Activated CD4-positive, alpha-beta T cell treated with anti-CD3 and anti-CD28 coated beads, Interleukin-2, amount 10 ng/mL, durations not matched to agents 24 days and 14 days (primary cell): Measurements from ENCODE around the gene TEX44. TPM values are rescaled to one million over a fixed set of nuclear protein-coding genes. Genes with fewer than 3 reads are reported as not detected.

Experiments used
- DNase-seq: peaks from one replicate; pipeline ENCODE4 v3.0.0; 2022
- H3K27ac Mint-ChIP-seq: one replicate; pipeline ENCODE4 v1.8.0; 2022; ENCODE audit warnings: mild to moderate bottlenecking, mixed read lengths
- H3K27me3 Mint-ChIP-seq: one replicate; pipeline ENCODE4 v1.8.0; 2022; ENCODE audit warnings: mixed read lengths
- H3K36me3 Mint-ChIP-seq: one replicate; pipeline ENCODE4 v1.8.0; 2022; ENCODE audit warnings: low read depth, mild to moderate bottlenecking, mixed read lengths
- H3K4me1 Mint-ChIP-seq: one replicate; pipeline ENCODE4 v1.8.0; 2021; ENCODE audit warnings: mixed read lengths
- H3K4me3 Mint-ChIP-seq: one replicate; pipeline ENCODE4 v1.8.0; 2022; ENCODE audit warnings: mild to moderate bottlenecking, moderate library complexity, mixed read lengths
- H3K9me3 Mint-ChIP-seq: one replicate; pipeline ENCODE4 v1.8.0; 2021; ENCODE audit warnings: mixed read lengths
- intact Hi-C: fragments of 100-400 bp; cut with micrococcal nuclease; formaldehyde crosslinking; loops from one replicate; pipeline ENCODE4 v1.15.1; 2023
- total RNA-seq: library from RNA; stranded (reverse); gene quantifications from 2 replicates; pipeline ENCODE4 v1.2.3, GENCODE V29; 2022

Gene TEX44
- total RNA-seq, 1 donor from 2014 or later: not detected

DNA sequence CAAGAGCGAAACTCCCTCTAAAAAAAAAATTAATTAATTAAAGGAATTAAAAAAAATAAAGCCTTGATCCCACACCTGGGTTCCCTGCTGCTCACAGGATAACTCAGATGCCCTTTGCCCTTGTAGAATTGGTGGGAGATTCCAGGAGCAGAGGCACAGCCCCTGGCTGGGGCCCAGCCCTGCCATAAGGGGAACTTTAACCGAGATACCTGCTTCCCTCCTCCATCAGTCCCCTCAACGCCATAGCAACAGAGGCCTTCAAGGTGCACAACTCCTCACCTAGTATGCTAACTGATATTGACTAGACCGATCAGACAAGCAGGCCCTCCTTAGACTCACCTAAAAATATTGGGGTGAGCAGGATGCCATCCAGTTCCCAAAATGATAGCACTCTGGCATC, 23.6 kb downstream of the TEX44 start:
- intact Hi-C loops: loop anchor here (10.0 kb wide), 1 partner anchor 1949 kb away; the partner anchor contains the start of gene USP40
- Mint-ChIP-seq H3K4me3 (peak overlapping the region; percentile 37), H3K9me3 (no peaks in the 10 kb centered on the region), H3K36me3 (no peaks in the 10 kb centered on the region), H3K27me3 (no peaks in the 10 kb centered on the region), H3K27ac (peak overlapping the region; percentile 58), H3K4me1 (peaks cover 56% of the 10 kb centered on the region)
- DNase-seq: no peak

DNA sequence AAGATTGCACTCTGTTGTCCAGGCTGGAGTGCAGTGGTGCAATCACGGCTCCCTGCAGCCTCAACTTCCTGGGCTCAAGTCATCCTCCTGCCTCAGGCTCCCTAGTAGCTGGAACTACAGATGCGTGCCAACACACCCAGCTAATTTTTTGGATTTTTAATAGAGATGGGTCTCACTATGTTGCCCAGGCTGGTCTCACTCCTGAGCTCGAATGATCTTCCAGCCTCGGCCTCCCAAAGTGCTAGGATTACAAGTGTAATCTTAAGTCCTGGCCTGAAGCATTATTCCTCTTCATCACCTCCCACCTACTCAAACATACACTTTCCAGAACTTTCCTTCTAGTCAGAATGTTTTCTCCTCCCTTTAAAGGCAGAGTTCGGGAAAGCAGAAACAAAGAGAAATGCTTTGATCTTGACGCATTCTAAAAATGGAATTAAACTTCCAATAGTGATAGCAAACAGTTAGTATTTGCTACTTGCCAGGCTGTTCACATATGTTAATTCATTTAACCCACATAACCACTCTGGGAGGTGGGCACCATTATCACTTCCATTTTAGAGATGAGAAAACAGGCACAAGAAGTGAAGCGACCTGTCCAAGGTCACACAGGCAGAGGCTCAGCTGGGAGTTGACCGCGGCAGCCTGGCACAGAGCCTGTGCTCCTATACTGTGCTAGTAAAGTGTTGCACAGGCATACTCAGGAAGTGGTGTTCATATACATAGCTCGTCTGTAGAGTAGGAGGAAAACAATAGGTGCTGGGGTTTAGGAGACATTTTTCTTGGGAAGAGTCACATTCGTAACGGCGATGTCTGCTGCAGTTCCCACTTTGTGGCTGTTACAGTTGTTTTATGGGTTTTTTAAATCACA, 24.6 kb downstream of the TEX44 start:
- peak; percentile 70 for DNase-seq
- H3K9me3 Mint-ChIP-seq: no peaks in the 10 kb centered on the region
- peaks cover 53% of the 10 kb centered on the region for H3K4me1 Mint-ChIP-seq
- intact Hi-C loops: loop anchor here (10.0 kb wide), 1 partner anchor 1948 kb away; the partner anchor contains the start of gene USP40
- H3K36me3 Mint-ChIP-seq: no peaks in the 10 kb centered on the region
- H3K27me3 Mint-ChIP-seq: no peaks in the 10 kb centered on the region
- H3K27ac Mint-ChIP-seq: peak overlapping the region; percentile 66
- no peak overlapping the region for H3K4me3 Mint-ChIP-seq

DNA sequence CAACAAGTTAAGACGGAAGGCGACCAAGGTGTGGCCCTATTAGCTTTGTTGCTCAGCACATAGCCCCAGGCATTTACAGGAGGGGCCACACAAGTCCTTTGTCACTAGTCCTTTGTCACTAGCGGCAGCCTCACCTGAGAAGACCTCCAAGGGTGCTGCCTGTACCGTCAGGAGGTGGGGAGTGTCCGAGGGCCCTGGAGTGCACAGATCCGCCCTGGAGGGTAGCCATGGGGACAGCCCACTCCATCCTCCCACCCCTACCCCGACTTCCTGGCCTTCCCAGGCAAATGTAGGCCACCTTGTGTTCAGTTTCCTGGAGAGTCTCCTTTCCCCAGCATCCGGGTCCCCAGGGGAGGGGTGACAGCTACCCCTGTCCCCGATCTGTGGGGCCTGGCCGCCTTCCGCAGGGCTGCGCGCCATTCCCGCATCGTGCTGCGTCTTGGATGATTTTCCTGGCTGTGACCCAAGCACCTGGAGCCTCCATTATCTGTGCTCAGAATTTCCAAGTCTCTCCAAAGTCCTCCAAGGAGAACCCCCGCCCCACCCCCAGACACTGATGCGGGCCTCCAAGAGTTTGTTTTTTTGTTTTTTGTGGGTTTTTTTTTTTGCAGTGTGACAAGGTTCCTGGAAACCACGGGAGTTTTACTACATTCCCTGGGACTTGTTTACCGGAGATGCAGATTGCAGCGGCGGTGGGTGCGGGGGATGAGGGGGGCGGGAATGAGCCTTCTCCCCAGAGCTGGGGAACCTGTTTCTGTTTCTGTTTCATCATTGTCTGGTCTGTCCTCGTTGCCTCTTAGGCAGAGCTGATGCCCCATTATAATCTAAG, 28.6 kb downstream of the TEX44 start:
- peak; percentile 71 for DNase-seq
- Mint-ChIP-seq H3K4me3 (peak overlapping the region; percentile 23), H3K9me3 (no peaks in the 10 kb centered on the region), H3K27me3 (no peaks in the 10 kb centered on the region), H3K27ac (peak overlapping the region; percentile 63), H3K4me1 (peaks cover 42% of the 10 kb centered on the region), H3K36me3 (no peaks in the 10 kb centered on the region)
- intact Hi-C loops: no loop called here

DNA sequence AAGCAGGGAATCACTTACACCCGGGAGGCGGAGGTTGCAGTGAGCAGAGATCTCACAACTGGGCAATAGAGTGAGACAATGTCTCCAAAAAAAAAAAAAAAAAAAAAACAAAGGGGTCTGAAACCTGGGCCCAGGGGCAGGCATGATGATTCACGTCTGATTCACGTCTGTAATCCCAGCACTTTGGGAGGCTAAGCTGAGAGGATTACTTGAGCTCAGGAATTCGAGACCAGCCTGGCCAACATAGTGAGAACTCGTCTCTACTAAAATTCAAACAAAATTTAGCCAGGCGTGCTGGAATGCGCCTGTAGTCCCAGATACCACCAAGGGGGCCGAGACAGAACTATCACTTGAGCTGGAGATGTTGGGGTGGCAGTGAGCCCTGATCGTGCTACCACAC, 30.3 kb downstream of the TEX44 start:
- H3K27ac Mint-ChIP-seq: peak overlapping the region; percentile 63
- H3K4me3 Mint-ChIP-seq: no peak overlapping the region
- intact Hi-C loops: no loop called here
- H3K36me3 Mint-ChIP-seq: no peaks in the 10 kb centered on the region
- no peak for DNase-seq
- no peaks in the 10 kb centered on the region for H3K9me3 Mint-ChIP-seq
- no peaks in the 10 kb centered on the region for H3K27me3 Mint-ChIP-seq
- peaks cover 36% of the 10 kb centered on the region for H3K4me1 Mint-ChIP-seq

DNA sequence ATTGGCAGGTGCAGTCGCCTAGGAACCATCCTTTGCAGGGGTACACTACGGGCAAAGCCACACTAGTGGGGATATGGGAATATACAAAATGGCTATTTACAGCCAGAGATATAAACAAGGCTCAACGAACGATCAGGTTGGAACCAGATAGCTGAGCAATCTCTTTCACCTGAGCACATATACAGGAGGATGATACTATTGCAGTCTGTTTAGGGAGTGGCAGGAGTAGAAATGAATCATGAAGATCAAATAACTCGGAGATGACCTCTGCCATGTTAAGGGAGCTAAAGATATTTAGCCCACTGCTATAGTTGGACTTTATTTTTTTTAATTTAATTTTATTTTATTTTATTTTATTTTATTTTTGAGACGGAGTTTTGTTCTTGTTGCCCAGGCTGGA, 33.8 kb downstream of the TEX44 start:
- Mint-ChIP-seq H3K4me1 (peaks cover 25% of the 10 kb centered on the region), H3K9me3 (no peaks in the 10 kb centered on the region), H3K4me3 (no peak overlapping the region), H3K36me3 (no peaks in the 10 kb centered on the region), H3K27ac (no peak overlapping the region), H3K27me3 (no peaks in the 10 kb centered on the region)
- no peak for DNase-seq
- intact Hi-C loops: no loop called here

DNA sequence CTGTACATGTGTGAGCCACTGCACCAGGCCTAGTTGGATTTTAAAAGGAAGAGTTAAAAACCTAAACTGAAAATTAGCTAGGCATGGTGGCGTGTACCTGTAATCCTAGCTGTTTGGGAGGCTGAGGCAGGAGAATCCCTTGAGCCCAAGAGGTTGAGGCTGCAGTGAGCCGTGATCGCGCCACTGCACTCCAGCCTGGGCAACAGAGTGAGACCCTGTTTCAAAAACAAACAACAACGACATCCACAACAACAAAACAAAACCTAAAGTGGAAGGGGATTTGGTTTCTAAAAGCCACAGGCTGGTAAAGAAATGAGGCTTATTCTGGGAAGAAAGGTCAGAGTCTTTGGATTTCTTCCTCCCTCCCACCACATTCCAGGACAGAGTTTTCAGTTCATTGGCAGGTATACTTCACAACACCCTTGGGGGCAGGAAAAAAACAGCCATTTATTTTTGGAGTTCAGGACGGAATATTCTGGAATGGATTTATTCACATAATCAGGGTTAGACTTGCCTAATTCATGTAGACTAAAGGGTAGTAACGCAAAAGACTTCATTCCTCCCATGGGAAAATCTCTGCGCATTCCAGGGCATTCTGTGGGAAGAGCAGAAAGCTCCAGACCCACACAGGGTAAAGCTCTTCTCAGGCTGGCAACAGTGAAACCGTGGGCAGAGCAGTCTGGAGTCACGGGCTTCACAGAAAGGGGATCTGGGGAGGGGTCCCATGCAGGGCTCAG, 34.9 kb downstream of the TEX44 start:
- Mint-ChIP-seq H3K4me3 (peak overlapping the region; percentile 68), H3K4me1 (peaks cover 17% of the 10 kb centered on the region), H3K36me3 (no peaks in the 10 kb centered on the region), H3K27ac (peak overlapping the region; percentile 93), H3K27me3 (no peaks in the 10 kb centered on the region), H3K9me3 (no peaks in the 10 kb centered on the region)
- no peak for DNase-seq
- intact Hi-C loops: no loop called here

DNA sequence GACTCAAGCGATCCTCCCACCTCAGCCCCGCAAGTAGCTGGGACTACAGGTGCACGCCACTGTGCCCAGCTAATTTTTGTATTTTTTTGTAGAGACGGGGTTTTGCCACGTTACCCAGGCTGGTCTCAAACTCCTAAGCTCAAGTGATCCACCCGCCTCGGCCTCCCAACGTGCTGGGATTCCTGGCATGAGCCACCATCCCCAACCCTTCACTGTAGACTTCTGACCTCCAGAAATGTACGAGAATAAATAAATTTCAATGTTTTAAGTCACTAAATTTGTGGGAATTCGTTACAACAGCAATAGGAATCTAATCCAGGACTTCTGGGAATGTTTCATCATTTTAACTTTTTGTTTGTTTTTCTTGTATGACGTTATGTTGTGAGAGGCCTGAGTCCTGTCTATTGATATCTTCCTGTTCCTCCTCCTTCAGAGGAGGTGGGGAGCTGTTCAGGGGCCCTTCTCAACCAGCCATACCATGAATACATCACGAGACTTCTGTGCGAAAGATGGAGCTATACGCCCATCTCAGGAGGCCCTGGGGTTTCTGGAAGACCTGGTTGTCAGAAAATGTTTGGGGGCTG, 40.0 kb downstream of the TEX44 start:
- no peaks in the 10 kb centered on the region for H3K36me3 Mint-ChIP-seq
- H3K4me3 Mint-ChIP-seq: no peak overlapping the region
- no peaks in the 10 kb centered on the region for H3K27me3 Mint-ChIP-seq
- no peaks in the 10 kb centered on the region for H3K9me3 Mint-ChIP-seq
- no peak overlapping the region for H3K27ac Mint-ChIP-seq
- peaks cover 17% of the 10 kb centered on the region for H3K4me1 Mint-ChIP-seq
- intact Hi-C loops: no loop called here
- no peak for DNase-seq

DNA sequence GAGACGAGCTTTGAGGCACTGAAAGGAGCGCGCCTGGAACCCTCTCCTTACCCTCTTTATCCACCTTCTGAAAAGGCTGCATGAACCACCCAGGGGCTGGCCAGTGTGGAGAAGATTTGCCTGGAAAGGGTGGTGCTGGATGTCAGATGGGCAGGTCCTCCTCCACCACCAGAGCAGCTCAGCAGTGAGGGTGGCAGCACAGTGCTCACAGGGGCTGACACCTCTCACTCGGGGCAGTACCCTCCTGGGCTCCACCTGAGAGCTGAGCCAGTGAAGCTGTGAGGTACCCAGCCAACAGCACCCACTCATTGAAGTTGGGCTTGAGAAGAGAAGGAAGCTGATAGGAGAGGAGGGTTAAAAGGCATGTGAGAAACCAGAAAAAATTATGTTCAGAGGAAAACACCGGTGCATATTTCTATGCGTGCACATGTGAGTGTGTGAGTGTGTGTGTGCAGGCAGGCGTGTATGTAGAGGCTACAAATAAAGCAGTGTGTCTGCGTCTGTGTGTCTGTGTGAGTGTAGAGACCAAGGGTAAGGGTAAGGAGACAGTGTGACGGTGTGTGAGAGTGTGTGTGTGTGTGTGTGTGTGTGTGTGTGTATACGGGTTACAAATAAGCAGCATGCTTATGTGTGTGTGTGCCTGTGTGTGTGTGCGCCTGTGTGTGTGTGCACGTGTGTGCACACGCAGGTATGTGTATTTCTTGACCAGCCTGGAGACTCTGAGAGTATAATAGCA, 40.7 kb downstream of the TEX44 start:
- H3K36me3 Mint-ChIP-seq: no peaks in the 10 kb centered on the region
- intact Hi-C loops: no loop called here

DNA sequence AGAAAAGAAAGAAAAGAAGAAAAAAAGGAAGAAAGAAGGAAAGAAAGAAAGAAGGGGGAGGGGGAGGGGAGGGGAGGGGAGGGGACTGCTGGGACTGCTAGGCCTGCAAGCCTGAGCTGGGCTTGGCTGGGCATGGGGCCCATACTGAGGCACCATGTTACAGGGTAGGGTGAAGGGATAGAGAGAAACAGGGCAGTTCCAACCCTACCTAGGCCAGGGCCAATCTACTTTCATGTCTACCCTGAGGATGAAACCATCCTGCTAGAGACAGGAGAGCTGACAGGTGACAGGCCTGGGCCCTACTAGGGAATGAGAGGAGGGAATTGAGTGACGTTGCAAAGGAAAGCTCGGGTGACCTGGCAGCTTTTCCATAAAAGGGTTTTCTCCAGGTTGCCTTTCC, 41.7 kb downstream of the TEX44 start:
- H3K27ac Mint-ChIP-seq: no peak overlapping the region
- H3K4me3 Mint-ChIP-seq: no peak overlapping the region
- H3K4me1 Mint-ChIP-seq: peaks cover 11% of the 10 kb centered on the region
- H3K36me3 Mint-ChIP-seq: no peaks in the 10 kb centered on the region
- H3K9me3 Mint-ChIP-seq: no peaks in the 10 kb centered on the region
- intact Hi-C loops: no loop called here
- DNase-seq: no peak
- no peaks in the 10 kb centered on the region for H3K27me3 Mint-ChIP-seq

More for the DNA sequence above, 40.7 kb downstream of the TEX44 start:
- no peaks in the 10 kb centered on the region for H3K9me3 Mint-ChIP-seq
- peaks cover 11% of the 10 kb centered on the region for H3K4me1 Mint-ChIP-seq
- no peaks in the 10 kb centered on the region for H3K27me3 Mint-ChIP-seq
- peak; percentile 56 for DNase-seq
- H3K4me3 Mint-ChIP-seq: no peak overlapping the region
- no peak overlapping the region for H3K27ac Mint-ChIP-seq

DNA sequence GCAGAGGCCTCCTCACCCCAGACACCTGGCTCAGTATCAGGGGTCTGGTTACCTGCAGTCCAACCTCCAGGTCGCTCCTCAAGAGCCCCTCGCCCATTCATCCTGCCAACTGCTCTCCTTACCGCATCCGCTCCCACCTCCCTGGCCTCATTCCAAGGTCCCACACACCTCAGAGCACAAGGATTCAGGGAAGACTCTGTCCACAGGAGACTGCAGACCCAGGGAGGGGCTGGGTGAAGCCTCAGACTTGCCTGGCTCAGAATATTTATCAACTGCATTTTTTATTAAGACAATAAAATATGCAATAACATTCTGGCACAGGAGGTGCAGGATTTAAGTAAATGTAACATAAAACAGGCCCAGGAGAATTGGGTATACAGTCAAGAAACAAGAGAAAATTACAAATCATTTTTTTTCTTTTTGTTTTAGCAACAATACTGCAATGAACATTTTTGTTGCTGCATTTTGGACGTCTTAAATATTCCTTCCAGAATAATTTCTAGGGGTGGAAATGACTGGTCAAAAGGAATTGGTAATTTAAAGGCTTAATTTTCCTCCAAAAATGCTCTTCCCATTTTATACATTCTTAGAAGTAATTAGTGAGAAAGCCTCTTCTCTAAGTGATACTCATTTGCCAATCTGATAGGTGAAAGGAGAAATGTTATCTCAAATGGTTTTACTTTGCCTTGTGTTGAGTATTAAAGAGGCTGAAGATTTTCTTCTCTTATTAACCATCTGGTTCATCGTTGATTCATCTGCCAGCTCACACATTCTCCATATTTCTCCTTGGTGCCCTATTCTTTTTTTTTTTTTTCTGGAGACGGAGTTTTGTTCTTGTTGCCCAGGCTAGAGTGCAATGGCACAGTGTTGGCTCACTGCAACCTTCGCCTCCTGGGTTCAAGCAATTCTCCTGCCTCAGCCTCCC, 42.5 kb downstream of the TEX44 start:
- Mint-ChIP-seq H3K27me3 (no peaks in the 10 kb centered on the region), H3K27ac (no peak overlapping the region), H3K4me1 (peaks cover 11% of the 10 kb centered on the region), H3K36me3 (no peaks in the 10 kb centered on the region), H3K4me3 (no peak overlapping the region), H3K9me3 (no peaks in the 10 kb centered on the region)
- no peak for DNase-seq
- intact Hi-C loops: no loop called here

DNA sequence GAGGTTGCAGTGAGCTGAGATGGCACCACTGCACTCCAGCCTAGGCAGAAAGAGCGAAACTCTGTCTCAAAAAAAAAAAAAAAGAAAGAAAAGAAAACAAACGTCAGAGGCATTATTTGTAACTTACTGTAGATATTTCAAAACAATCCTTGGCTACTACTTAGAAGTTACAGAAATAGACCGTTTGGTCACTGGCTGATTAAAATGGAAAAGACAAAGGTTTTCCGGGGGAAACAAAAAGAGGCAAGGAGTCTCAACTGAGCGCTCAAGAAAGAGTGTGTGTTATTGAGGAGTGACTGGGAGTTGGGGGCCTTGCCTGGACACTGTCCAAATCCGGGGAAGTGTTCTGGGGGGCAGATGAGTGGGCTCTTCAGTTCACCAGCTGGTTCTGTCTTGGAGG, 47.6 kb downstream of the TEX44 start:
- DNase-seq: no peak
- H3K4me3 Mint-ChIP-seq: no peak overlapping the region
- H3K36me3 Mint-ChIP-seq: no peaks in the 10 kb centered on the region
- intact Hi-C loops: no loop called here
- H3K4me1 Mint-ChIP-seq: peaks cover 22% of the 10 kb centered on the region
- H3K27me3 Mint-ChIP-seq: no peaks in the 10 kb centered on the region
- H3K27ac Mint-ChIP-seq: peak overlapping the region; percentile 12
- no peaks in the 10 kb centered on the region for H3K9me3 Mint-ChIP-seq

DNA sequence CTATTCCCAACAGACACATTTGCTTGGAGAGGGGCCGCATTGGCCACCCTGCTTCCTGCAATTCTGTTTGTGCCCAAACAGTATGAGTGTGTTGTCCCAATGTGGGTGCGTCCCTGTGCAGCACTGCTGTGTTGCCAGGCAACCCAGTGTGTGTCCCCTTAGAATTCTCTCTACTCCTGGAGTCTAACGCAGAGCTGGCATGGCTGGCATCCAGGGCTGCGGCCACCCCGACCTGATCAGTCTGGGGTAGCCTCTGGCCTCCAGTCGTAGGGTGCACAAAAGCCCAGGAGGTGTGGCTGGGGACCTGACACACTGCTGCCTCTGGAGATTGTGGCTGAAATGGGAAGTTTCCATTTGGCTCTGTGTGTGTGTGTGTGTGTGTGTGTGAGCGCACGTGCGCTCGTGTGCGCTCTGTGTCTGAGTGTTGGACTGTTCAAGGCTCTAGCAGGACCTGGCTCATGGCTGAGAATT, 48.0 kb downstream of the TEX44 start:
- intact Hi-C loops: no loop called here
- Mint-ChIP-seq H3K27ac (peak overlapping the region; percentile 12), H3K4me1 (peaks cover 22% of the 10 kb centered on the region), H3K27me3 (no peaks in the 10 kb centered on the region), H3K36me3 (no peaks in the 10 kb centered on the region), H3K4me3 (no peak overlapping the region), H3K9me3 (no peaks in the 10 kb centered on the region)
- DNase-seq: no peak
